Neural cell (in vitro differentiated cells): ENCODE measurements around the gene CACNA1D. TPM values are rescaled to one million over a fixed set of nuclear protein-coding genes. Genes with fewer than 3 reads are reported as not detected.

Source experiments
- H2AFZ ChIP-seq: fragments of 200-600, 300-800 bp; sonication (generic), shearing (Covaris generic); 2 replicates; pipeline ENCODE4 v1.6.0; 2014; ENCODE audit warnings: low read depth, mild to moderate bottlenecking, antibody characterized with exemption, low read length, moderate library complexity
- H3F3A ChIP-seq: fragments of 200-600 bp; shearing (Covaris generic); 2 replicates; pipeline ENCODE4 v1.6.1; 2016; ENCODE audit warnings: mild to moderate bottlenecking, moderate library complexity, mixed read lengths, antibody characterized with exemption, low read length; ENCODE audit not compliant: insufficient read depth, poor library complexity, severe bottlenecking
- H3K27ac ChIP-seq: fragments of 200-600, 300-800 bp; sonication (generic), shearing (Covaris generic); 2 replicates; pipeline ENCODE4 v1.5.1; 2014; ENCODE audit warnings: mild to moderate bottlenecking, low read length, moderate library complexity
- H3K27me3 ChIP-seq: fragments of 300-800, 200-600 bp; sonication (generic), shearing (Covaris generic); 2 replicates; pipeline ENCODE4 v1.6.0; 2014; ENCODE audit warnings: mild to moderate bottlenecking, low read depth, low read length, moderate library complexity; ENCODE audit not compliant: insufficient read depth
- H3K36me3 ChIP-seq: fragments of 300-800, 200-600 bp; sonication (generic), shearing (Covaris generic); 2 replicates; pipeline ENCODE4 v1.5.1; 2014; ENCODE audit warnings: mild to moderate bottlenecking, antibody characterized with exemption, low read length, moderate library complexity; ENCODE audit not compliant: insufficient read depth
- H3K4me2 ChIP-seq: fragments of 300-800, 200-600 bp; sonication (generic), shearing (Covaris generic); 2 replicates; pipeline ENCODE4 v1.6.0; 2014; ENCODE audit warnings: mild to moderate bottlenecking, low read length
- H3K4me3 ChIP-seq: fragments of 300-800, 200-600 bp; sonication (generic), shearing (Covaris generic); 2 replicates; pipeline ENCODE4 v1.5.1; 2014; ENCODE audit warnings: mild to moderate bottlenecking, low read length, moderate library complexity
- H3K79me2 ChIP-seq: fragments of 200-600 bp; shearing (Covaris generic); replicated peaks from 2 replicates; pipeline ENCODE4 v1.6.0; 2014; ENCODE audit warnings: mild to moderate bottlenecking, low read length, moderate library complexity; ENCODE audit not compliant: insufficient read depth
- H3K9ac ChIP-seq: fragments of 300-800, 200-600 bp; sonication (generic), shearing (Covaris generic); 2 replicates; pipeline ENCODE4 v1.6.1; 2016; ENCODE audit warnings: mild to moderate bottlenecking, low read length, mixed read lengths
- H3K9me2 ChIP-seq: fragments of 200-600 bp; shearing (Covaris generic); 2 replicates; pipeline ENCODE4 v1.6.1; 2016; ENCODE audit warnings: mild to moderate bottlenecking, low read length, mixed read lengths; ENCODE audit not compliant: insufficient read depth
- H3K9me3 ChIP-seq: fragments of 200-600, 300-800 bp; sonication (generic), shearing (Covaris generic); 2 replicates; pipeline ENCODE4 v1.6.1; 2016; ENCODE audit warnings: mild to moderate bottlenecking, mixed run types, low read length, moderate library complexity, mixed read lengths
- H4K20me1 ChIP-seq: fragments of 200-600 bp; shearing (Covaris generic); 2 replicates; pipeline ENCODE4 v1.6.1; 2016; ENCODE audit warnings: mild to moderate bottlenecking, mixed run types; ENCODE audit not compliant: insufficient read depth
- CTCF ChIP-seq: fragments of 450-650 bp; IDR thresholded peaks from 2 replicates; pipeline ENCODE4 v1.5.1; 2014; ENCODE audit warnings: antibody characterized with exemption, mild to moderate bottlenecking, moderate library complexity; ENCODE audit not compliant: poor library complexity, severe bottlenecking
- EZH2 ChIP-seq: fragments of 200-600, 300-800 bp; shearing (Covaris generic), sonication (generic); IDR thresholded peaks from 2 replicates; pipeline ENCODE4 v1.6.1; 2014; ENCODE audit warnings: antibody characterized with exemption, low read length, borderline replicate concordance, mild to moderate bottlenecking; ENCODE audit not compliant: insufficient read depth, poor library complexity, severe bottlenecking
- MXI1 ChIP-seq: fragments of 450-650 bp; conservative IDR thresholded peaks from 2 replicates; pipeline ENCODE4 v1.6.1; 2014; ENCODE audit warnings: antibody characterized with exemption, mild to moderate bottlenecking; ENCODE audit not compliant: poor library complexity, severe bottlenecking
- POLR2AphosphoS5 ChIP-seq: IDR thresholded peaks from 2 replicates; pipeline ENCODE4 v1.6.1; 2012
- RAD21 ChIP-seq: fragments of 450-650 bp; conservative IDR thresholded peaks from 2 replicates; pipeline ENCODE4 v1.6.1; 2014; ENCODE audit warnings: antibody characterized with exemption, mild to moderate bottlenecking, moderate library complexity
- SMC3 ChIP-seq: fragments of 450-650 bp; conservative IDR thresholded peaks from 2 replicates; pipeline ENCODE4 v1.6.1; 2014; ENCODE audit warnings: antibody characterized with exemption, mild to moderate bottlenecking, moderate library complexity; ENCODE audit not compliant: poor library complexity
- TAF1 ChIP-seq: IDR thresholded peaks from 2 replicates; pipeline ENCODE4 v1.6.1; 2012; ENCODE audit warnings: low read depth
- polyA plus RNA-seq: library from polyadenylated mRNA; depleted of rRNA; stranded (reverse); fragments of >200 nt; gene quantifications from 2 replicates; pipeline ENCODE4 v1.2.3, GENCODE V29; 2014
- TF ChIP-seq, protein P1 (sequence below): IDR thresholded peaks from 2 replicates; pipeline ENCODE4 v1.6.1; 2012; ENCODE audit warnings: borderline replicate concordance

The CACNA1D gene
- polyA plus RNA-seq, 1 donor from 2014 or later, result 22.5 TPM

DNA sequence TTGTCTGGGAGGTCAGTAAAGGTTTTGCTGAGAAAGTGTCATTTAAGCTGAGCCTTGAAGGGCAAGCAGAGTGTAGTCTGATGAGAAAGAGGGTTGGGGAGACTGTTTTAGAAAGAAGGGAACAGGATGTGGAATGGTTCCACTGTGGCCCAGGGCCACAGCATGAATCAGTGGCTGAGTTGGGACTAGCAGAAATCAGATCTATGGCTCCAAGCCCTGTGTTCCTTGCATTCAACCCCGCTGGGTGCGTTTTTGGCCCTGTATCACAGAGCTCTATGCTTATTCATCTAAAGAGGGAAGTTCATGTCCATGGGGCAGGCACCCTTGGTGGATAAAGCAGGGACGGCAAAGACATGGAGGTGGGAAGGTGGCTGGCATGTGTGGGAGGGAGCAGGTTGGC lies 151.3 kb downstream of the CACNA1D start:
- Histone ChIP-seq H3K36me3 (no peaks in the 10 kb centered on the region), H3F3A (no peaks in the 10 kb centered on the region), H4K20me1 (no peaks in the 10 kb centered on the region), H3K27me3 (no peaks in the 10 kb centered on the region), H3K9me3 (no peaks in the 10 kb centered on the region), H3K4me3 (no peak overlapping the region), H3K27ac (no peak overlapping the region), H2AFZ (no peak overlapping the region), H3K79me2 (no peaks in the 10 kb centered on the region), H3K9me2 (no peaks in the 10 kb centered on the region), H3K9ac (no peak overlapping the region), H3K4me2 (no peak overlapping the region)
- TF ChIP-seq TAF1, result no peak
- no peak for TF ChIP-seq SMC3
- no peak for TF ChIP-seq CTCF

DNA sequence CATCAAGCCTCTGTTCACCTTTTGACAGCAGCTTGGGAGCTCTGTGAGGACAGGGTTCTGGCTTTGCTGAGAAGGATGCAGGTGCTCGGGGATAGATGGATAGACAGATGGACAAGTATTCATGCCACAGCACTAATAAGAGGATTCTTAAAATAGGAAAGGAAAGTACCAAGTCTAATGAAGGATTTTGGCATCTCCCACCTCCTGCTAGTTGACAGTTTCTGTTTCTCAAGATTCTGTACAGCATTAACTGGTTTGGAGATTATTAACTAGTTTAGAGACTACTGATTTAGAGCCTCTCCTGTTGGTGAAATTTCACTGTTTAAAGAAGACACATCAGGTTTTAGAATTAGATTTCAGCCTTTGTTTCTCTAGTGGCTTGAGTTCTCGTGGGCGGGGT lies 152.3 kb downstream of the CACNA1D start:
- Histone ChIP-seq H3F3A (no peaks in the 10 kb centered on the region), H3K27me3 (no peaks in the 10 kb centered on the region), H3K27ac (no peak overlapping the region), H4K20me1 (no peaks in the 10 kb centered on the region), H3K9ac (no peak overlapping the region), H3K9me2 (no peaks in the 10 kb centered on the region), H3K4me2 (no peak overlapping the region), H3K36me3 (no peaks in the 10 kb centered on the region), H3K79me2 (no peaks in the 10 kb centered on the region), H3K9me3 (no peaks in the 10 kb centered on the region), H2AFZ (no peak overlapping the region), H3K4me3 (no peak overlapping the region)
- TF ChIP-seq MXI1 (no peak), EZH2 (no peak), RAD21 (no peak), SMC3 (no peak), CTCF (no peak), POLR2AphosphoS5 (no peak)
- TF ChIP-seq, protein P1, sequence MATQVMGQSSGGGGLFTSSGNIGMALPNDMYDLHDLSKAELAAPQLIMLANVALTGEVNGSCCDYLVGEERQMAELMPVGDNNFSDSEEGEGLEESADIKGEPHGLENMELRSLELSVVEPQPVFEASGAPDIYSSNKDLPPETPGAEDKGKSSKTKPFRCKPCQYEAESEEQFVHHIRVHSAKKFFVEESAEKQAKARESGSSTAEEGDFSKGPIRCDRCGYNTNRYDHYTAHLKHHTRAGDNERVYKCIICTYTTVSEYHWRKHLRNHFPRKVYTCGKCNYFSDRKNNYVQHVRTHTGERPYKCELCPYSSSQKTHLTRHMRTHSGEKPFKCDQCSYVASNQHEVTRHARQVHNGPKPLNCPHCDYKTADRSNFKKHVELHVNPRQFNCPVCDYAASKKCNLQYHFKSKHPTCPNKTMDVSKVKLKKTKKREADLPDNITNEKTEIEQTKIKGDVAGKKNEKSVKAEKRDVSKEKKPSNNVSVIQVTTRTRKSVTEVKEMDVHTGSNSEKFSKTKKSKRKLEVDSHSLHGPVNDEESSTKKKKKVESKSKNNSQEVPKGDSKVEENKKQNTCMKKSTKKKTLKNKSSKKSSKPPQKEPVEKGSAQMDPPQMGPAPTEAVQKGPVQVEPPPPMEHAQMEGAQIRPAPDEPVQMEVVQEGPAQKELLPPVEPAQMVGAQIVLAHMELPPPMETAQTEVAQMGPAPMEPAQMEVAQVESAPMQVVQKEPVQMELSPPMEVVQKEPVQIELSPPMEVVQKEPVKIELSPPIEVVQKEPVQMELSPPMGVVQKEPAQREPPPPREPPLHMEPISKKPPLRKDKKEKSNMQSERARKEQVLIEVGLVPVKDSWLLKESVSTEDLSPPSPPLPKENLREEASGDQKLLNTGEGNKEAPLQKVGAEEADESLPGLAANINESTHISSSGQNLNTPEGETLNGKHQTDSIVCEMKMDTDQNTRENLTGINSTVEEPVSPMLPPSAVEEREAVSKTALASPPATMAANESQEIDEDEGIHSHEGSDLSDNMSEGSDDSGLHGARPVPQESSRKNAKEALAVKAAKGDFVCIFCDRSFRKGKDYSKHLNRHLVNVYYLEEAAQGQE, result no peak
